Activated T-helper 1 cell treated with anti-CD3 and anti-CD28 coated beads, Interleukin-2, amount 50 U/mL, for 16 hours (primary cell): ENCODE data around the gene SPATA6L.

Experiments
- DNase-seq, 2 donors: peaks; one replicate each; pipeline ENCODE4 v3.0.0-alpha.2; 2020; ENCODE audit warnings: low read depth in 1 of 2, low spot score in 1 of 2

SPATA6L gene

GRCh38 chr9:4558371-4558998 lies 107.8 kb downstream of the SPATA6L start:
- no peak for DNase-seq

DNA sequence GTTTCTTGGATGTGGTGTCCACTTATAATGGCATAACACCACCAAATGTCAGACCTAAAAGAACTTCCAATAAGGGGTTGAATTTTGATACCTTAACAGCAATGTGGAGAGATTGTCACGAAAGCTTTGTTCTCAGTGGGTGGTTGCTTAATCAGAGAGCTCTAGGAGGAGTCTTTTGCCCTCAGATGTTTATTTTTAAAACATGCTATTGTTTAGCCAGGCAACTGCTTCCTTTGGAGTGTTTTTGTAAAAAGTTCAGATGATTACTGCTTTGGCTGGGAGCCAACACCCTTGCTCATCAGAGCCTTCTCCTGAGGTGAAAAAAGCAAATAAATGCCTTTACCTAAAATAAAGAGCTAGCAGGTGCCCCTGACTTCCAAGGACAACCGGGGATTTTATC lies 111.0 kb downstream of the SPATA6L start:
- DNase-seq, result no peak

DNA sequence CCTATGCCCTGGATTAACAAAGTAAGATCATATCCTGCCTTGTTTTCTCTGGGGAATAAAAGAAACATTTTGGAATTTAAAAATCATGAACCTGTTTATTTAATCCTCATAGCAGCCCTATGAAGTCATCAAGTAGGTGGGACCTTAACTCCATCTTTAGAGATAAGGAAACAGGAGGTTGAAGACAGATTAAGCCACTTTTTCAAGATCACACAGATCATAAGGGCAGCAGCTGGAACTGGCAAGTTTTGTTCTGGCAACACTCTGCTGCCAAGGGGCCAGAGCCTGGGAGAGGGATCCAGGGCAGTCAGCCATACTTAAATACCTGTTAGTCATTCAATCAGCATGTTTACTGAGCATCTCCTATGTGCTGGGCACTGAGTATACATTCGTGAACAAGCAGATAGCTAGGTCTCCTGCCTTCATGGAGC lies 112.3 kb downstream of the SPATA6L start:
- no peak for DNase-seq

DNA sequence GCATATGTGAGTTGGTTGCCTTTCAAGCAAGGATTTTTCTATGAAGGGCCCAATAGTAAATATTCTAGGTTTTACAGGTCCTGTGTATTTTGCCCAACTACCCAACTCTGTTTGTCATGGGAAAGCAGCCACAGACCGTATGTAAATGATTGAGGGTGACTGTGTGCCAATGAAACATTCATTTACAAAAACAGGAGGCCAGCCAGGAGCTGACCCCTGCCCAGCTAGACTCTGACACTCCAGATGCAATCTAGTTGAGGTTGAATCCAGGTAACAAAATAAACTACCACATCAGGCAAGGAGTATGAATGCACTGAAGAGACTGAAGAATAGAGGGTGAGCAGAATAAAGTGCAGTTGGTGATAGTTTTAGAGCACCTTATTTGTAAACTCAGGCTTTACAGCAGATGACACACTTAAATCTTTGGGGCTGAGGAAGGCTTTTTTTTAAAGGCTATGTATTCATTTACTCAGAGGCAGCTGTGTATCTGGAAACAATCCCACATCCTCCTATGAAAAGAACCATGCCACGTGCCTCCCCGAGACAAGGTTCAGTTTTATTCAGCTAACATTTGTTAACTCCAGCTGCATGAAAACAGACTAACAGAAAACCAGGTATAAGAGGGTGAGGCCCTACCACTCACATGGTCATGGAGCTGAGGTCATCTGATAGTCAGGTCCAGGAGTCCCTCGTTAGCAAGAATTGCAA lies 115.3 kb downstream of the SPATA6L start:
- DNase-seq, result no peak

- DNase-seq, result no peak
Measured at GRCh38 chr9:4549751-4550295, 116.5 kb downstream of the SPATA6L start.

GRCh38 chr9:4548811-4549725 lies 117.2 kb downstream of the SPATA6L start:
- no peak for DNase-seq
